COLO829 (cell line): ENCODE results near the gene CCDC102B.
"Not testable (repeated sequence)": the region's sequence is repeated elsewhere in the genome, so short reads cannot be mapped to it uniquely, and the experiment has no call there.

Experiments used
- DNase-seq: peaks from one replicate; pipeline ENCODE4 v3.0.0; 2012; ENCODE audit warnings: low spot score

CCDC102B gene

GRCh38 chr18:68830256-68831045 lies 32.6 kb downstream of the CCDC102B start:
- no peak for DNase-seq

- DNase-seq, result no peak
These were observed 35.9 kb downstream of the CCDC102B start for GRCh38 chr18:68833756-68834155.

GRCh38 chr18:68837665-68838451 lies 40.0 kb downstream of the CCDC102B start:
- DNase-seq, result no peak

GRCh38 chr18:68839701-68840100 lies 41.8 kb downstream of the CCDC102B start:
- DNase-seq, result no peak

GRCh38 chr18:68840554-68841263 lies 42.8 kb downstream of the CCDC102B start:
- DNase-seq, result peak; percentile 35

GRCh38 chr18:68841301-68841700 lies 43.4 kb downstream of the CCDC102B start:
- no peak for DNase-seq

- no peak for DNase-seq
These were observed 45.1 kb downstream of the CCDC102B start for GRCh38 chr18:68842951-68843350.

GRCh38 chr18:68843473-68844089 lies 45.7 kb downstream of the CCDC102B start:
- no peak for DNase-seq

- DNase-seq, result no peak
These were observed 49.4 kb downstream of the CCDC102B start for GRCh38 chr18:68847219-68847837.

GRCh38 chr18:68848242-68848641 lies 50.4 kb downstream of the CCDC102B start:
- DNase-seq, result no peak

- no peak for DNase-seq
These were observed 57.0 kb downstream of the CCDC102B start for GRCh38 chr18:68854786-68855391.

GRCh38 chr18:68855491-68855890 lies 57.6 kb downstream of the CCDC102B start:
- DNase-seq, result no peak

- no peak for DNase-seq
These were observed 63.5 kb downstream of the CCDC102B start for GRCh38 chr18:68861365-68861764.

- DNase-seq, result no peak
These were observed 67.1 kb downstream of the CCDC102B start for GRCh38 chr18:68865021-68865420.

- DNase-seq, result no peak
These were observed 67.6 kb downstream of the CCDC102B start for GRCh38 chr18:68865503-68865902.

GRCh38 chr18:68873003-68873402 lies 75.1 kb downstream of the CCDC102B start:
- DNase-seq, result no peak

GRCh38 chr18:68874361-68874760 lies 76.5 kb downstream of the CCDC102B start:
- no peak for DNase-seq

GRCh38 chr18:68879947-68880346 lies 82.1 kb downstream of the CCDC102B start:
- DNase-seq, result not testable (repeated sequence)

GRCh38 chr18:68887410-68887809 lies 89.5 kb downstream of the CCDC102B start:
- no peak for DNase-seq

GRCh38 chr18:68893354-68893753 lies 95.5 kb downstream of the CCDC102B start:
- DNase-seq, result no peak

GRCh38 chr18:68897286-68897685 lies 99.4 kb downstream of the CCDC102B start:
- DNase-seq, result no peak
